ENCODE results near the gene KIF3A. TPM values are rescaled to one million over a fixed set of nuclear protein-coding genes. Genes with fewer than 3 reads are reported as not detected.

Gene KIF3A
- total RNA-seq, 1 donor, result 13.0 TPM

- no peak for DNase-seq (ENCODE audit: low read depth)
- no peak for TF ChIP-seq CTCF (IDR thresholded peaks at IDR 0.05; ENCODE audit: insufficient read depth, low read depth, low read length)
These were observed 77.5 kb downstream of the KIF3A start for GRCh38 chr5:132659598-132660493.

GRCh38 chr5:132658381-132659302 lies 78.7 kb downstream of the KIF3A start:
- DNase-seq (ENCODE audit: low read depth), result no peak
- no peak for TF ChIP-seq CTCF (IDR thresholded peaks at IDR 0.05; ENCODE audit: insufficient read depth, low read depth, low read length)
- H3K4me3 ChIP-seq (ENCODE audit: low read depth, low read length), result no peak overlapping the region

More at GRCh38 chr5:132659598-132660493, 77.5 kb downstream of the KIF3A start:
- H3K4me3 ChIP-seq (ENCODE audit: low read depth, low read length), result no peak overlapping the region

GRCh38 chr5:132657676-132658380 lies 79.5 kb downstream of the KIF3A start, which contains the start of gene IL13:
TSS of gene IL13 (plus strand) at chr5:132658173. CDS start at chr5:132658187, 14 bp downstream.
- no peak within 1 kb of the TSS for H3K4me3 ChIP-seq (ENCODE audit: low read depth, low read length)
- no peak for DNase-seq (ENCODE audit: low read depth)
- TF ChIP-seq CTCF (IDR thresholded peaks at IDR 0.05; ENCODE audit: insufficient read depth, low read depth, low read length), result no peak

GRCh38 chr5:132656774-132657355 lies 80.5 kb downstream of the KIF3A start:
- TF ChIP-seq CTCF (IDR thresholded peaks at IDR 0.05; ENCODE audit: insufficient read depth, low read depth, low read length), result no peak
- peak overlapping the region; percentile 41 for H3K4me3 ChIP-seq (ENCODE audit: low read depth, low read length)
- DNase-seq (ENCODE audit: low read depth), result no peak

GRCh38 chr5:132655821-132656773 lies 81.2 kb downstream of the KIF3A start:
- no peak for TF ChIP-seq CTCF (IDR thresholded peaks at IDR 0.05; ENCODE audit: insufficient read depth, low read depth, low read length)
- peak overlapping the region; percentile 41 for H3K4me3 ChIP-seq (ENCODE audit: low read depth, low read length)
- peak; percentile 20 for DNase-seq (ENCODE audit: low read depth)
